LoVo (cell line): ENCODE measurements around the gene ACOT7.
"Not testable (repeated sequence)": the region's sequence is repeated elsewhere in the genome, so short reads cannot be mapped to it uniquely, and the experiment has no call there.

Source experiments
- DNase-seq: peaks from one replicate; pipeline ENCODE4 v3.0.0-alpha.2; 2016; ENCODE audit warnings: low spot score

ACOT7 gene

GRCh38 chr1:6310116-6310848 is 83.3 kb downstream of the ACOT7 start:
- no peak for DNase-seq

- no peak for DNase-seq
These were observed 84.0 kb downstream of the ACOT7 start for GRCh38 chr1:6309564-6309963.

- no peak for DNase-seq
These were observed 85.1 kb downstream of the ACOT7 start for GRCh38 chr1:6308449-6308848.

- DNase-seq = not testable (repeated sequence)
These were observed 85.9 kb downstream of the ACOT7 start for GRCh38 chr1:6307682-6308081.

GRCh38 chr1:6307099-6307498 is 86.5 kb downstream of the ACOT7 start:
- no peak for DNase-seq

GRCh38 chr1:6303397-6304012 is 90.1 kb downstream of the ACOT7 start:
- no peak for DNase-seq

- no peak for DNase-seq
These were observed 91.0 kb downstream of the ACOT7 start for GRCh38 chr1:6302568-6302967.

- no peak for DNase-seq
These were observed 92.0 kb downstream of the ACOT7 start for GRCh38 chr1:6301526-6301925.

GRCh38 chr1:6300342-6301048 is 93.1 kb downstream of the ACOT7 start:
- DNase-seq = peak; percentile 51

- DNase-seq = no peak
These were observed 93.9 kb downstream of the ACOT7 start for GRCh38 chr1:6299557-6300165.

GRCh38 chr1:6298940-6299465 is 94.6 kb downstream of the ACOT7 start:
- DNase-seq = no peak

- DNase-seq = no peak
These were observed 95.0 kb downstream of the ACOT7 start for GRCh38 chr1:6298530-6298929.

GRCh38 chr1:6295910-6296309 is 97.7 kb downstream of the ACOT7 start:
- DNase-seq = no peak

GRCh38 chr1:6294890-6295556 is 98.5 kb downstream of the ACOT7 start:
- no peak for DNase-seq

- DNase-seq = no peak
These were observed 99.3 kb downstream of the ACOT7 start for GRCh38 chr1:6294080-6294889.

- no peak for DNase-seq
These were observed 101.5 kb downstream of the ACOT7 start for GRCh38 chr1:6292102-6292501.

- no peak for DNase-seq
These were observed 104.9 kb downstream of the ACOT7 start for GRCh38 chr1:6288665-6289064.

GRCh38 chr1:6288026-6288425 is 105.5 kb downstream of the ACOT7 start:
- no peak for DNase-seq

GRCh38 chr1:6287431-6287886 is 106.1 kb downstream of the ACOT7 start:
- no peak for DNase-seq

GRCh38 chr1:6287029-6287428 is 106.5 kb downstream of the ACOT7 start:
- DNase-seq = no peak

- no peak for DNase-seq
These were observed 107.3 kb downstream of the ACOT7 start for GRCh38 chr1:6286266-6286665.
